GM13976 (cell line): ENCODE results near the gene GPC6.

Experiments
- DNase-seq: peaks from one replicate; pipeline ENCODE4 v3.0.0; 2012; ENCODE audit warnings: low spot score
- in situ Hi-C: fragments of 300-500 bp; cut with MboI; formaldehyde crosslinking; loops from one replicate; pipeline ENCODE4 v1.12.0; 2022; ENCODE audit warnings: low sequenced_read_pairs, mixed read lengths, inconsistent platforms; ENCODE audit not compliant: unreplicated experiment
- TF ChIP-seq, protein P1 (sequence below): IDR thresholded peaks from 2 replicates; pipeline ENCODE4 v1.5.1; 2012; ENCODE audit warnings: borderline replicate concordance, mild to moderate bottlenecking; ENCODE audit not compliant: insufficient read depth; ENCODE audit errors: extremely low read depth, missing control alignments, control extremely low read depth

Gene GPC6

DNA sequence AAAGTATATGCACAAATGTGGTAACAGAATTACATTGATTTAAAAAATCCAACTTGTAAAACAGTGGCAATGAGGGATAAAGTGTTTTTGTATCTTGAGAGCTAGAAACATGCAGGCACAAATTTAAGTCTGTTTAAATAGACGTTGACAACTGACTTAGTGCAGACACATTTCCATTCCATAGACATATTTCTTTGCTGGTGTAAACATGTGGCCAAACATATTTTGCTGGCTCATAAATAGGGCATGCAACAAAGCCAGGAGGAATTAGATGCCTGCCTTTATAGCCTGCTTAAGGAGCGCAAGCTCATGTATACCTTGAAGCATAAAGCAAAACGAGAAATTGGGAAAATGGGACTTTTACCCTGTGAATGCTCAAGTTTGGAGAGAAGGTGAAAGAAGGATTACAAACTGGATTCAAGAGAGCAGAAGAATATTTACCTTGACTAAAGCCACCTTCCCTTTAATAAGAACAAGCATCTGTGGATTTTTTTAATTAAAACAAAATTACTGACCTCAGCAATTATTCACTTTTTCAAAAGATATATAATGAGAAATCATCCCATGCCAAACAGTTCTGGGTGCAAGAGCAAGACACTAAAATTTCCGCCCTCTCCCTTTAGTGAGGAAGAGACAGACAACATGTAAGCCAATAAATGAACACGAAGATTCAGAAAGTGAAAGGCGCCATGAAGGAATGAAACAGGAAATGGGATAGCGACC, 1181.9 kb downstream of the GPC6 start:
- in situ Hi-C loops: no loop called here
- TF ChIP-seq, protein P1, sequence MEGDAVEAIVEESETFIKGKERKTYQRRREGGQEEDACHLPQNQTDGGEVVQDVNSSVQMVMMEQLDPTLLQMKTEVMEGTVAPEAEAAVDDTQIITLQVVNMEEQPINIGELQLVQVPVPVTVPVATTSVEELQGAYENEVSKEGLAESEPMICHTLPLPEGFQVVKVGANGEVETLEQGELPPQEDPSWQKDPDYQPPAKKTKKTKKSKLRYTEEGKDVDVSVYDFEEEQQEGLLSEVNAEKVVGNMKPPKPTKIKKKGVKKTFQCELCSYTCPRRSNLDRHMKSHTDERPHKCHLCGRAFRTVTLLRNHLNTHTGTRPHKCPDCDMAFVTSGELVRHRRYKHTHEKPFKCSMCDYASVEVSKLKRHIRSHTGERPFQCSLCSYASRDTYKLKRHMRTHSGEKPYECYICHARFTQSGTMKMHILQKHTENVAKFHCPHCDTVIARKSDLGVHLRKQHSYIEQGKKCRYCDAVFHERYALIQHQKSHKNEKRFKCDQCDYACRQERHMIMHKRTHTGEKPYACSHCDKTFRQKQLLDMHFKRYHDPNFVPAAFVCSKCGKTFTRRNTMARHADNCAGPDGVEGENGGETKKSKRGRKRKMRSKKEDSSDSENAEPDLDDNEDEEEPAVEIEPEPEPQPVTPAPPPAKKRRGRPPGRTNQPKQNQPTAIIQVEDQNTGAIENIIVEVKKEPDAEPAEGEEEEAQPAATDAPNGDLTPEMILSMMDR: no peak

DNA sequence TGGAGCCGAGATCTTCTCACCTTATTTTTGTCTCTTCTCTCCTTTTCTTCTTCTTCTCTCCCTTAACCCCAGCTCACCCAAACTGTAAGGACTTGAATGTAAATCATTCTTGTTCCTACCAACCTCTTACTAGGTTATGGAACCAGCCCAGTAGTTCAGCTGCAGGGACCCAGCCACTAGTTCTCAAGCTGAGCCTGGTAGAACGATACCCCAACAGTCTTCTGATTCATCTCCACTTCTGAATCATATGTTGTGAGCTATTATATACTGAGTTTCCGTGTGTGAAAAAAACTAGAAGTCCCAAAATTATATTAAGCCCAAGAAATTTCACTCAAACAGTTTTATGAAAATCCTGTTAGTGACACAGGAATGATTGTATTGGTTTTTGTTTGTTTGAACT, 1185.1 kb downstream of the GPC6 start:
- TF ChIP-seq, protein P1: no peak
- in situ Hi-C loops: no loop called here
- DNase-seq: no peak

More for the DNA sequence above, 1181.9 kb downstream of the GPC6 start:
- no peak for DNase-seq

DNA sequence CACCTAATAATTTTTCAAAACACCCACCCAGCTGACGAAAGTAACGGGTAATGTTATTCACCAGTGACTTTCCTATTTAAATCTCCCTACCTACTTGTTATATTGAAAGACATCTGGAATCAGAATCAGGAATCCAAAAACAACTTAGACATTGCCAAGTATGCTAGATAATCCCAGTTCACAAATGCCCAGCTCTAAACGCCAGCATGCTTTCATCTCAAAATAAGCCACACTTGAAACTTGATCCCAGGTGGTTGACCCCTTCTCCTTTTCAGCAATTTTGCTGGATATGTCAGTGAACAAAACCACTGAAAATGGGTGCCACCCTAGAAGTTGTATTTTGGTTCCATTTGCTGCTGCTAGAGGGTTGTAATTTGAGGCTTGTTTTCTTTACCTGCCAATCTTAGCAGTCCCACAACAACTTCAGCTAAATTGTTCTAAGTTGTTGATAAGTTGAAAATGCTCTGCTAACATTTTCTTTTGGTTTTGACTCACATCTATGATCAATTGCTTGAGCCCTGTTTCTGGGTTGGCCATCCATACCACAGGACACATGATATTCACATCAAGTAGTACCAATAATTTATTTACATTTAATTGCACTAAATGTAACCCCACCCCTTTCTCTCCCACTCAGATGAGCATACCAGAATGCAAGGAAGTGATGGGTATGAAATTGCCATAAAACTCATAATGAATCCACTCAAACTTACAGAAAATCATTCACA, 1186.4 kb downstream of the GPC6 start:
- no peak for DNase-seq
- in situ Hi-C loops: no loop called here
- TF ChIP-seq, protein P1: no peak

DNA sequence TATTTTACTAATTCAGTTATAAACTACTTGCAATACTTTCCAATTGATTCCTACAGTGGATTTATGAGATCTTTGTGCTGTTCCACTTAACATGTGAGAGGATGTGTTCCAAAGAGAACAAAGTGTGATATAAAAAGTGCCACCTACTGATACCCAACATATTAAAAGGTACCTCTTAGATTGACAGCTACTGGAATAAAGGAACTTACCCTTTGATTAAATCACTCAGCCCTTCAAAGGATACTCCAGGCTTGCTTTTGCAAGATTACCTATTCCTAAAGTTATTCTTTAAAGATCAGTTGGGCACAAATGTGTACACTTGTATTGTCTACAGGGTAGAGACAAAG, 1187.0 kb downstream of the GPC6 start:
- in situ Hi-C loops: no loop called here
- no peak for DNase-seq
- TF ChIP-seq, protein P1: no peak

DNA sequence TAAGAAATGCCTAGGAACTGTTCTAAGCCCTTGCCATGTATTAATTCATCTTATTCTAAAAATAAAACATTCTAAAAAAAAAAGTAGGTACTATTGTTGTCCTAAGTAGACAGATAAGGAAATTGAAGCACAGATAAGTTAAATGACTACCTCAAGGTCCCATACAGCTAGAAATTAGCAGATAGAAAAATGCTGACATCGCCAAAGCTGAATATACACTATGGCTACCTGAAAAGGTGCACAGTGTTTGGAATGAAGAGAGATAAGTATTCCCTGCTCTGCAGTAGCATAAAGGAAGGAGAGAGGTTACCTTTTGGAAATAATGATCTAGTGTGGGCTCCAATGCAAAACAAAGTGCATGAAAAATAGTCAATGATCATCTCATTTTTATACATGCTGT, 1187.5 kb downstream of the GPC6 start:
- in situ Hi-C loops: no loop called here
- TF ChIP-seq, protein P1: no peak
- no peak for DNase-seq

DNA sequence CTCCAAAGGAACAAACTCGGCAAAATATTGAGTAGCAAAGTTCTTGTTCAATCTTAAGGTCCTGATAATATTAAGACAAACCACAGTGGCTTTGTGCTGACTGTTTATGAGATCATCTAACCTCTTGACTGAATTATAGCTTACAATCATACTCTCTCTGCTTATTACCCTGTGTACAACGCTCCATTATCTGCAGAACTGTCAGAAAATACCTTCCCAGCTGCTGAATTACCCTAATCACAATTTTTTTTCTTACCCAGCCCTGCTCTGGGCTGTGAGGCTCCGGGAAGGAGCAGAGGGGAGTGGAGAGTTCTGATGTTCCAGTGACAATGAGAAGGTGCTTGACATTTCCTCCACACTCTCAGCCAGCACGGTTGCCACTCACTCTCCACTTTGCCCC, 1188.1 kb downstream of the GPC6 start:
- TF ChIP-seq, protein P1: no peak
- in situ Hi-C loops: no loop called here
- no peak for DNase-seq
